Retinal pigment epithelial cell (primary cell): Measurements from ENCODE around the gene VMA21.

Experiments
- DNase-seq: peaks from one replicate; pipeline ENCODE4 v3.0.0-alpha.2; 2010; ENCODE audit warnings: low read depth
- H3K4me3 ChIP-seq: 2 replicates; pipeline ENCODE4 v1.5.1; 2011; ENCODE audit warnings: mild to moderate bottlenecking, low read length, control low read depth, moderate library complexity
- TF ChIP-seq, protein P1 (sequence below): conservative IDR thresholded peaks from 2 replicates; pipeline ENCODE4 v1.5.1; 2011; ENCODE audit warnings: low read depth, low read length, control low read depth, inconsistent platforms

The VMA21 gene

DNA sequence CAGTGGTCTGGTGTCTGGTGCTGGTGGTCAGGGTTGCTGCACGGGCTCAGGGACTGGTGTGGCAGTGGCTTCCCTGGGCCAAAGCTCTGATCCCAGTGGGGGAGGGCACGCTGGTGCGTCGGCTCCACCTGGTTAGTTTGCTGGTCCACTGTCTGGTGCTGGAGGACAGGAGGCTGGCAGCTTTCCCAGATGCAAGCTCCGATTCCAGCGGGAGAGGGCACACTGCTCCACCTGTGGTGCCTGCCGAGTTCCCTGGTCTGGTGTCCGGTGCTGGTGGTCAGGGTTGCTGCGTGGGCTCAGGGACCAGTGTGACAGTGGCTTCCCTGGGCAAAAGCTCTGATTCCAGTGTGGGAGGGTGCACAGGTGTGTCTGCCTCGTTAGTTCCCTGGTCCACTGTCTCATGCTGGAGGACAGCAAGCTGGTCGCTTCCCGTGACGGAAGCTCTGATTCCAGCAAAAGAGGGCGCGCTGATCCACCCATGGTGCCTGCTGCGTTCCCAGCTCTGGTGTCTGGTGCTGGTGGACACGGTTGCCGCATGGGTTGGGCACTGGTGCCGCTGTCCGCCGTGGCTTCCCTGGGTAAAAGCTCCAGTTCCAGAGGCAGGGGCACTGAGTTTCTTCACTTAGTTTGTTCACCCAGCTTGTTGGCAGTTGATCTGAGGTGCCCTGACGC lies 5.8 kb downstream of the VMA21 start:
- TF ChIP-seq, protein P1, sequence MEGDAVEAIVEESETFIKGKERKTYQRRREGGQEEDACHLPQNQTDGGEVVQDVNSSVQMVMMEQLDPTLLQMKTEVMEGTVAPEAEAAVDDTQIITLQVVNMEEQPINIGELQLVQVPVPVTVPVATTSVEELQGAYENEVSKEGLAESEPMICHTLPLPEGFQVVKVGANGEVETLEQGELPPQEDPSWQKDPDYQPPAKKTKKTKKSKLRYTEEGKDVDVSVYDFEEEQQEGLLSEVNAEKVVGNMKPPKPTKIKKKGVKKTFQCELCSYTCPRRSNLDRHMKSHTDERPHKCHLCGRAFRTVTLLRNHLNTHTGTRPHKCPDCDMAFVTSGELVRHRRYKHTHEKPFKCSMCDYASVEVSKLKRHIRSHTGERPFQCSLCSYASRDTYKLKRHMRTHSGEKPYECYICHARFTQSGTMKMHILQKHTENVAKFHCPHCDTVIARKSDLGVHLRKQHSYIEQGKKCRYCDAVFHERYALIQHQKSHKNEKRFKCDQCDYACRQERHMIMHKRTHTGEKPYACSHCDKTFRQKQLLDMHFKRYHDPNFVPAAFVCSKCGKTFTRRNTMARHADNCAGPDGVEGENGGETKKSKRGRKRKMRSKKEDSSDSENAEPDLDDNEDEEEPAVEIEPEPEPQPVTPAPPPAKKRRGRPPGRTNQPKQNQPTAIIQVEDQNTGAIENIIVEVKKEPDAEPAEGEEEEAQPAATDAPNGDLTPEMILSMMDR = no peak
- no peak for DNase-seq
- no peak overlapping the region for H3K4me3 ChIP-seq

DNA sequence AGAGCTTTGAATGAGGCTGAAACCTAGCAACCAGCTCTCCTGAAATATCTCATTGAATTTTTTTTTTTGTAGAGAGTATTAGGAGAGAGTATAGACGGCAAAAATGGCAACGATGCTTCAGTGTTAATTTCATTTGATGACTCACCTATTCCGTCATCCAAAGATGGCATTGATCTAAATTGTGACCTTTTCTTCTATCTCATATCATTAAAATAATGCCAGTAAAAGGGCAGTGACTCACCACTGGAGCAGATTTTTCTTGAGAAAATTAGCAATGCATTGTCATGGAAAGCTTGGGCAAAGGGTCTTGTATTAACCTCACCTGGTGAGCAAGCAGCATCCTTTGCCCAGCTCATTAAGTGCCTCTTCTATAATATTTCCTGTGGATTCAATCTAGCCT lies 19.6 kb downstream of the VMA21 start:
- TF ChIP-seq, protein P1 = no peak
- H3K4me3 ChIP-seq = no peak overlapping the region
- DNase-seq = no peak

DNA sequence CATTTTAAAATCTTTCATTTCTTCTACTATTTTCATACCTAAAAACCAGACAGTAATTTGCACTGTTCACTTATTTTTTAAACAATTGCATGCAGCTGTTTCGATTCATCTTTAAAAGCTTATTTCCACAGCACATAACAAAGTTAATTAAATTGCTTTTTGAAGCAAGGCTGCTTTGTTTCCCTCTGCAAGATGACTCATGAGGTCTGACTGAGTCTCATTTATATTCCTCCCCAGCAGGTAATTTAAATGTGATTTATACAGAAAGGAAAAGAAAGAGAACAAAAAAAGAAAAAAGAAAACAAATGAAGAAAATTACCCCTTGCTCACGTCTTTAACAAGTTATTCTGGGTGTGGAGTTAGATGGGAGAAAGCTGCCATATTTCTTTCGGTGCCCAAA lies 22.8 kb downstream of the VMA21 start:
- TF ChIP-seq, protein P1 = no peak
- DNase-seq = no peak
- H3K4me3 ChIP-seq = no peak overlapping the region

DNA sequence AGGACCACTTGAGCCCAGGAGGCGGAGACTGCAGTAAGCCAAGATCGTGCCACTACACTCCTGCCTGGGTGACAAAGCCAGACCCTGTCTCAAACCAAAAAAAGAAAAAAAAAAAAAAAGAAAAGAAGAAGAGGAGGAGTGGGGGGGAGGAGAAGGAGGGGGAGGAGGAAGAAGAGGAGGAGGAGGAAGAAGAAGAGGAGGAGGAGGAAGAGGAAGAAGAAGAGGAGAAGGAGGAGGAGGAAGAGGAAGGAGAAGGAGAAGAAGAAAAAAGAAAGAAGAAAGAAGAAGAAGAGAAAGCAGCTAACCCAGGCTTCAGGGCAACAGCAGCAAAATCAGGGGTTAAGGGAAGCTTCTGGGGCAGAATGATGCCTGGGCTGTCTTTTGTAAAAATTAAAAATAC lies 27.5 kb downstream of the VMA21 start:
- H3K4me3 ChIP-seq = no peak overlapping the region
- no peak for DNase-seq
- TF ChIP-seq, protein P1 = no peak

DNA sequence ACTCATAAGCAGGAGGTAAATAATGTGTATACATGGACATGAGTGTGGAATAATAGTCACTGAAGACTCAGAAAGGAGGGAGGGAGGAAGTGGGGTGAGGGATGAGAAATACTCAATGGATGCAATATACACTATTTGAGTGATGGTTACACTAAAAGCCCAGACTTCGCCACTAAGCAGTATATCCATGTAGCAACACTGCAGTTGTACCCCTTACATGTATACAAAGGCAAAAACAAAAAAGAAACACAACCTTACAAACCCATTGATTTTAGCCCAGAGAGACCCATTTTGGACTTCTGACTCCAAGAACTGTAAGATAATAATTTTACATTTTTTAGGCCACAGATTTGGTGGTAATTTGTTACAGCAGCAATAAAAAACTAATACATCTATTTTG lies 51.5 kb downstream of the VMA21 start:
- TF ChIP-seq, protein P1 = no peak
- no peak overlapping the region for H3K4me3 ChIP-seq
- no peak for DNase-seq

DNA sequence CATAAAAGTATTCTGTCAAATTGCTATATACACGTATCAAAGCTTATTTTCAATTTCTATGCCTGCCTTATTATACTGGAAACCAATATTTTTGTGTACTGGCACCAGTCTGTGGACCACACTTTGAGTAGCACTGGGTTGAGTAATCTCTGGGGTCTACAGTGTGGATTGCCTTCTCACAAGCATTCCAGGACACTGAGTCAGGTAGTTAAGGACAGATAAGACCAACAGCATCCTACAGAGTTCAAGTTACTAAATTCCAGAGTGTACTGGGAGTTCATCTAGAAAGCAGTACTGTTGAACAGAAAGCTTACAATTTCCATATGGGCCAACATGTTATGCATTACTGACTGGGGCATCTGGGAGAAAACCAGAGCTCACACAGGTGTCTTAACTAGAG lies 61.8 kb downstream of the VMA21 start:
- TF ChIP-seq, protein P1 = no peak
- DNase-seq = peak; percentile 48
- no peak overlapping the region for H3K4me3 ChIP-seq
